ENCODE data around the gene OXSR1.

- no peak for TF ChIP-seq CTCF (IDR thresholded peaks at IDR 0.05)
- no peak for TF ChIP-seq POLR2A (IDR thresholded peaks at IDR 0.05)
Observed at GRCh38 chr3:38150780-38151528, 14.4 kb upstream of the OXSR1 start.

Data from Peyer's patch (tissue), 4 donors.